ENCODE data around the gene IFT74. TPM values are rescaled to one million over a fixed set of nuclear protein-coding genes. Genes with fewer than 3 reads are reported as not detected.
"Not testable (repeated sequence)": the region's sequence is repeated elsewhere in the genome, so short reads cannot be mapped to it uniquely, and the experiment has no call there.

IFT74 gene
- total RNA-seq, 1 donor from 2014 or later, result 17.3 TPM

DNA sequence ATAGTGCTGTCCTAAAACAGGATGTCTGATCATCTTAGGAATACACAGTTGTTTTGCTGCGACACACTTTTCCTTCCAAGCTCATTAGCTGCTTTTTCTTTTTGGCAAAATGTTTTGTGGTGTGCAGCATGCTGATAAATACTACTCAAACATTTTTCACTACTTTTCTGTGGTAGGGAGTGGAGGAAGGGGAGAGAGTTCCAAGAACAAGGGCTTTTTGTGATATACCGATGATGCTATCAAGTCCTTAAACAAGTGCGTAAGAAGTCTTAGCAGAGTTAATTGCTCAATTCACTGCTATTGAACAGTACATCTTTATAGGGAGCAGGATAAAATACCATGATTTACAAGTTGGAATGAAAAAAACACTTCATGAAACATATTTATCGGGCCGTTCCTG is 129.2 kb downstream of the IFT74 start:
- no peak for DNase-seq

- no peak for DNase-seq
These were observed 130.8 kb downstream of the IFT74 start for GRCh38 chr9:27086818-27087680.

GRCh38 chr9:27088981-27089380 is 132.8 kb downstream of the IFT74 start:
- DNase-seq, result no peak

GRCh38 chr9:27089706-27090105 is 133.5 kb downstream of the IFT74 start:
- no peak for DNase-seq

DNA sequence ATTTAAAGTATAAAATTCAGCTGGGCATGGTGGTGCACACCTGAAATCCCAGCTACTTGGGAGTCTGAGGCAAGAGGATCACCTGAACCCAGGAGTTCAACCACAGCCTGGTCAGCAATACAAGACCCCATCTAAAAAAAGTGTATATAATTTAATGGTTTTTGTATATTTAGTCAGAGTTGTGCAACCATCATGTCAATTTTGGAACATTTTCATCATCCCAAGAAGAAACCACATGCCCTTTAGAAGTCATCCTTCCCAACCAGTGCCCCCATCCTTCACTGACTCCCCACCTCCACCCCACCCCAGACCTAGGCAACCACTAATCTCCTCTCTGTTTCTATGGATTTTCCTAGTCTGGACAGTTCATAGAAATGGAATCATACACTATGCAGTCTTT is 134.0 kb downstream of the IFT74 start:
- DNase-seq, result no peak

DNA sequence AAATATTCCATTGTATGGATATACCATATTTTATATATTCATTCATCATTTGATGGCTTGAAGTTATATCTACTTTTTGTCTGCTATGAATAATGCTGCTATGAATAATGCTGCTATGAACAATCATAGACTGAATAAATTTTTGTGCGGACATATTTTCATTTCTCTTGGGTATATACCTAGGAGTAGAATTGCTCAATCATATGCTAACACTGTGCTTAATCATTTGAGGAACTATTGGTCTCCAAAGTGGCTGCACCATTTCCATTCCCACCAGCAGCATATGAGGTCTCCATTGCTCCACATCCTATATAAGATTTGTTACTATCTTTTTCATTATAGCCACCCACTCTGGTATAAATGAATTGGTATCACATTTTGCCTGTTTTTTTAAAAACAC is 134.5 kb downstream of the IFT74 start:
- no peak for DNase-seq

DNA sequence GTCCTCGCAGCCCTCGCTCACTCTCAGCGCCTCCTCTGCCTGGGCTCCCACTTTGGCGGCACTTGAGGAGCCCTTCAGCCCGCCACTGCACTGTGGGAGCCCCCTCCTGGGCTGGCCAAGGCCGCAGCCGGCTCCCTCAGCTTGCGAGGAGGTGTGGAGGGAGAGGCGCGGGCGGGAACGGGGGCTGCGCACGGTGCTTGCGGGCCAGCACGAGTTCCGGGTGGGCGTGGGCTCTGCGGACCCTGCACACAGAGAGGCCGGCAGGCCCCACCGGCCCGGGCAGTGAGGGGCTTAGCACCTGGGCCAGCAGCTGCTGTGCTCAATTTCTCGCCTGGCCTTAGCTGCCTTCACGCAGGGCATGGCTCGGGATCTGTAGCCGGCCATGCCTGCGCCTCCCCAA is 136.3 kb downstream of the IFT74 start:
- not testable (repeated sequence) for DNase-seq

DNA sequence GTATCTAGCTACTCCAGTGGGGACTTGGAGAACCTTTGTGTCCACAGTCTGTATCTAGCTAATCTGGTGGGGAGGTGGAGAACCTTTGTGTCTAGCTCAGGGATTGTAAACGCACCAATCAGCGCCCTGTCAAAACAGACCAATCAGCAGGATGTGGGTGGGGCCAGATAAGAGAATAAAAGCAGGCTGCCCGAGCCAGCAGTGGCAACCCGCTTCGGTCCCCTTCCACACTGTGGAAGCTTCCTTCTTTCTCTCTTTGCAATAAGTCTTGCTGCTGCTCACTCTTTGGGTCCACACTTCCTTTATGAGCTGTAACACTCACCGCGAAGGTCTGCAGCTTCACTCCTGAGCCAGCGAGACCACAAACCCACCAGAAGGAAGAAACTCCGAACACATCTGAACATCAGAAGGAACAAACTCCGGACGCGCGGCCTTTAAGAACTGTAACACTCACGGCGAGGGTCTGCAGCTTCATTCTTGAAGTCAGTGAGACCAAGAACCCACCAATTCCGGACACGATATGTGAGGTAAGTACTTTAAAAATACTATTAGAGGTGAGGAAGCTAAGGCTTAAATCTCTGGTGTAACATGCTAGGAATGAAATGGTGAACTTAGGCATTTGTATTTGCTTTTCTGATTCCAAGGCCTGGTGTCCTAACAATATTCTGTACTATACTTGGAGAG is 137.3 kb downstream of the IFT74 start:
- not testable (repeated sequence) for DNase-seq

- DNase-seq, result no peak
These were observed 138.6 kb downstream of the IFT74 start for GRCh38 chr9:27094640-27095298.

GRCh38 chr9:27107241-27107640 is 151.0 kb downstream of the IFT74 start:
- no peak for DNase-seq

DNA sequence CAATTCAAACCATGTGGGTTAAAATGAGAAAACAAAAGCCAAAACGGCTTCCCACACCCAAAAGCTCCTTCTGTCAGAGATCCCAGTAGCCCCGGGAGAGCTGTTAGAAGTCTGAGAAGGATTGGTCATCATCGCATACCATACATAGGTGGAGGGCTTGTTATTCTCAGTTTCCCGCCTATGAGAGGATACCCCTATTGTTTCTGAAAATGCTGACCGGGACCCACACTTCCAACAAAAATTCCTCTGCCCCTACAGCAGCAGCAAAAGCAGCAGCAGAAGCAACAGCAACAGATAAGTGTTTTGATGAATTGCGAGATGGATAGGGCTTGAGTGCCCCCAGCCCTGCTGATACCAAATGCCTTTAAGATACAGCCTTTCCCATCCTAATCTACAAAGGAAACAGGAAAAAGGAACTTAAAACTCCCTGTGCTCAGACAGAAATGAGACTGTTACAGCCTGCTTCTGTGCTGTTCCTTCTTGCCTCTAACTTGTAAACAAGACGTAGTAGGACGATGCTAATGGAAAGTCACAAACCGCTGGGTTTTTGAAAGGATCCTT is 152.8 kb downstream of the IFT74 start, which contains the start of gene TEK:
Gene TEK, plus strand, starts transcription at position 245 of the 561 bp plus-strand sequence. CDS start 366 bp downstream, outside the sequence.
- DNase-seq, result no peak

GRCh38 chr9:27109621-27110020 is 153.4 kb downstream of the IFT74 start:
- DNase-seq, result no peak

DNA sequence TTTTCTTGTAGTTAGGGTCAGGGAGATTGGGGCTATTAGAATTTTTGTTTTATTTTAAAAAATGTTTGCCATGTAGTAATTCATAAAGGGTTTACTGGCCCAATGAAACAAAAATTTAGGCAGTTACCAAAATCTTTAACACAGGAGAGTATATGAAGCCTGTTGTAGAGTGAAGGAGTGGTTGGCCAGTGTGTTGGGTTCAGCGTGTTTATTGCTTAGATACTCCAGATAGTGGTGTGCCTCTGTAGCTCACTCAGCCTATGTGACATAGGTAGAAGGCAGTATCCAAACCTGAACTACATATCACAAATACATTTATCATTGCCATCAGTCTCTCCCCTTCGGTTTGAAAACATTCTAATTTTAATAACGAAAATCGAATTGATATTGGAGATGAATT is 154.0 kb downstream of the IFT74 start:
- DNase-seq, result no peak

DNA sequence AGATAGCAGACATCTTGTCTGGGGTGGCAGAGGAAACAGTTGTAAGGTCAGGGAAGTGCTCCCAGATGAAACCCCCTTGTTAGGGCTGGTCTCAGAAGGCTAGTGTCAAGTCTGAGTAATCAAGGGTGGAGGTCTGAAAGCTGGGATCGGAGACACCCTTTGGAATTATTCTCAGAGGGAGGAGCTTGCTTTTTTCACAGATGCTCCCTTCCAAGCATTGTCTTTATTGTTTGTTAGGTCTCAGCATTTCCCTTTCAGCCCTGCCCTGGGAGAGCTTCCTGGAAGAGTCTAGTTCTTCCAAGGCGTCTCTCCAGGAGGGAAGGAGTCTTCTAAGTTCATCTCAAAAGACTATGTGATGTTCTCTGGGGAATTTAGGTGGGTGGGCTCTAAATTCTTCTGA is 156.0 kb downstream of the IFT74 start:
- no peak for DNase-seq

Other genes starting within 250 kb of the IFT74 start
- gene CAAP1, start 63.6 kb upstream of the IFT74 start, total RNA-seq, result 19.3 TPM
- 49.0 TPM for gene PLAA, start 9.2 kb upstream of the IFT74 start, total RNA-seq
- gene LRRC19, start 49.3 kb downstream of the IFT74 start, total RNA-seq, result not detected
- 8.0 TPM for gene TEK, start 152.8 kb downstream of the IFT74 start, total RNA-seq